Pancreas (tissue), 10 donors: ENCODE data around the gene TNFRSF1B. TPM values are rescaled to one million over a fixed set of nuclear protein-coding genes. Genes with fewer than 3 reads are reported as not detected.

Source experiments
- ATAC-seq, 4 donors: fragments of 200-7000 bp; cut with Tn5 transposase; one replicate each; pipeline versions ENCODE4 v1.8.0 to v1.9.1; 2020; ENCODE audit warnings: mild to moderate bottlenecking in 4 of 4, moderate library complexity in 4 of 4
- DNase-seq, 6 donors: peaks; one replicate each; pipeline ENCODE4 v3.0.0-alpha.2; 2020
- FAIRE-seq: peaks from 2 replicates; lab custom pipeline; 2012; peaks lifted over from hg19 to GRCh38; lab: Jason Lieb, UNC
- H3K27ac ChIP-seq, 4 donors: fragments of 200-600 bp; sonication (generic); 1 replicate in 3 of 4; 2 replicates in 1 of 4; pipeline versions ENCODE4 v1.5.0 to v1.8.0; 2020
- H3K27me3 ChIP-seq, 4 donors: fragments of 200-600 bp; one replicate each; pipeline ENCODE4 v1.8.0; 2021
- H3K36me3 ChIP-seq, 3 donors: fragments of 200-600 bp; sonication (generic) in 1 of 3; one replicate each; pipeline versions ENCODE4 v1.5.0 to v1.8.0; 2020 to 2021
- H3K4me1 ChIP-seq, 3 donors: fragments of 200-600 bp; one replicate each; pipeline ENCODE4 v1.8.0; 2021
- H3K4me3 ChIP-seq, 4 donors: fragments of 200-600 bp; sonication (generic) in 2 of 4; one replicate each; pipeline versions ENCODE4 v1.5.0 to v1.8.0; 2020 to 2021
- H3K9me3 ChIP-seq, 4 donors: fragments of 200-600 bp; one replicate each; pipeline ENCODE4 v1.8.0; 2021
- CTCF ChIP-seq, 4 donors: fragments of 200-600 bp; sonication (generic) in 3 of 4; IDR thresholded peaks; one replicate each; pipeline versions ENCODE4 v1.5.0 to v1.8.0; 2021; ENCODE audit warnings: antibody characterized with exemption in 4 of 4
- whole genome bisulfite sequencing, 2 donors: extraction: QIAGEN DNeasy Blood & Tissue Kit; methylation state at CpG; one replicate each; pipeline ENCODE4 v1.1.7; 2013; 5-methylcytosine and 5-hydroxymethylcytosine counted together
- intact Hi-C, 3 donors: fragments of 100-400 bp; cut with DNase I; formaldehyde crosslinking; loops; one replicate each; pipeline versions ENCODE4 v1.11.1 to v1.14.2; 2022
- polyA plus RNA-seq, 2 donors: library from polyadenylated mRNA; stranded (reverse); fragments of 200-250 nt; gene quantifications; one replicate each; pipeline ENCODE4 v1.2.3, GENCODE V29; 2013
- total RNA-seq, 6 donors: library from RNA; stranded (reverse); fragmentation: NEBNext Ultra II Directional in 4 of 6; extraction: Animal tissue kit (Norgen Biotek cat#: 25700) in 4 of 6; gene quantifications; one replicate each; pipeline versions ENCODE4 v1.2.1 to v1.2.4, GENCODE V29; 2021 to 2023
- donor health status: healthy with polysubstance abuse.
- donor health status: DM: no; HTN: no; CAD: no; lungs with moderate emphysema.
- donor health status: DM: no; HTN: no; CAD: no.
- donor health status: control.
- donor health status: control.
- donor health status: Bipolar disorder and iron deficiency.
- donor health status: DM: yes; HTN: yes; CAD: no.
- donor health status: DM: no; HTN: no; CAD: no.
- donor health status: DM: no; HTN: no; CAD: no.
- donor health status: DM: yes; HTN: yes; CAD: no.

The TNFRSF1B gene
- total and polyA plus RNA-seq, 8 donors, result 2.1 to 20.2 (median 4.4) TPM

GRCh38 chr1:12191242-12192032 is 24.6 kb downstream of the TNFRSF1B start:
- ATAC-seq (no peak), FAIRE-seq (no peak), DNase-seq (no peak)
- no peak for TF ChIP-seq CTCF (IDR thresholded peaks at IDR 0.05)
- Histone ChIP-seq H3K27ac (no peak overlapping the region), H3K27me3 (peaks cover 0 to 3% (median 0%) of the 10 kb centered on the region in 4 donors), H3K4me3 (no peak overlapping the region), H3K4me1 (no peaks in the 10 kb centered on the region), H3K36me3 (no peaks in the 10 kb centered on the region), H3K9me3 (no peaks in the 10 kb centered on the region)
- WGBS, 2 donors, result 59 to 61% methylated on average over 46 to 58 of the region's 58 CpGs
- intact Hi-C loops, result no loop called here

DNA sequence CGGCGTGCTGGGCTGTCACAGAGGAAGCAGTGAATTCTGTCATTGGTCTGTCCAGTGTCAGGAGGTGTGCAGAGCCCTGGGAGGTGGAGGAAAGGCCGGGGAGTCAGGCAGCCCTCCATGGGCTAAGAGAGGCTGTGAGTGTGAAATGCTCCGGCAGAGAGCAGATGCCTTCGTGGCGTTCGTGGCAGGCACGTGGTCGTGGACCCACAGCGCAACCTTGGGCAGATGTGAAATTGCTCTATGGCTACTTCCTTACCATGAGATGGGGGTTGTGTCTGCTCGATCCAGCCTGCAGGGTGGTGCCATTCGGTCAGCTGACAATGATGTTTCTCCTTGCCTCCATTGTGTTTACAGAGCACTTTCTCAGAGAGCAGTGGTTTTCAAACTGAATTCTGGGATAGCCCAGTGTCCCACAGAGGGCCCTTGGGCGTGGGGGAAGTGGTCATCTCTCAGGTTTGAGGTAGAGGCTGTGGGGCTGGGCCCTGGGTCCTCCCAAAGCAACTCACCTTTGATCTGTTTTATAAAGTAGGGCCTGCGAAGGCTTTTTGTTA is 27.9 kb downstream of the TNFRSF1B start:
- no peak for FAIRE-seq
- Histone ChIP-seq H3K36me3 (no peaks in the 10 kb centered on the region), H3K27me3 (peaks cover 0 to 3% (median 0%) of the 10 kb centered on the region in 4 donors), H3K4me1 (no peaks in the 10 kb centered on the region), H3K27ac (no peak overlapping the region), H3K9me3 (no peaks in the 10 kb centered on the region), H3K4me3 (no peak overlapping the region)
- ATAC-seq, result peak in 1 of 4 donors; percentile 25
- TF ChIP-seq CTCF (IDR thresholded peaks at IDR 0.05), result no peak
- intact Hi-C loops, result no loop called here
- DNase-seq, result no peak
- 71 to 81% methylated on average over 14 of the region's 14 CpGs for WGBS, 2 donors

GRCh38 chr1:12195416-12195815 is 28.6 kb downstream of the TNFRSF1B start:
- ATAC-seq, result no peak
- WGBS, 2 donors, result 37 to 54% methylated on average over 3 of the region's 3 CpGs
- H3K4me3 ChIP-seq, result no peak overlapping the region
- H3K27me3 ChIP-seq, result peaks cover 0 to 3% (median 0%) of the 10 kb centered on the region in 4 donors
- no peak for FAIRE-seq
- no peak for TF ChIP-seq CTCF (IDR thresholded peaks at IDR 0.05)
- H3K36me3 ChIP-seq, result no peaks in the 10 kb centered on the region
- no peaks in the 10 kb centered on the region for H3K9me3 ChIP-seq
- H3K27ac ChIP-seq, result no peak overlapping the region
- intact Hi-C loops, result no loop called here
- DNase-seq, result no peak
- H3K4me1 ChIP-seq, result no peaks in the 10 kb centered on the region

- H3K4me3 ChIP-seq, result no peak overlapping the region
- H3K36me3 ChIP-seq, result no peaks in the 10 kb centered on the region
- ATAC-seq (peak in 2 of 4 donors; percentile 69 to 78), FAIRE-seq (no peak), DNase-seq (no peak)
- H3K27ac ChIP-seq, result no peak overlapping the region
- H3K27me3 ChIP-seq, result no peaks in the 10 kb centered on the region
- H3K4me1 ChIP-seq, result no peaks in the 10 kb centered on the region
- TF ChIP-seq CTCF (IDR thresholded peaks at IDR 0.05), result no peak
- WGBS, 2 donors, result 57 to 63% methylated on average over 20 of the region's 20 CpGs
- H3K9me3 ChIP-seq, result no peaks in the 10 kb centered on the region
- intact Hi-C loops, result no loop called here
Measured at GRCh38 chr1:12196641-12197482, 30.1 kb downstream of the TNFRSF1B start.
